Lower lobe of right lung (tissue), 2 donors: ENCODE measurements around the gene ASIC4. TPM values are rescaled to one million over a fixed set of nuclear protein-coding genes. Genes with fewer than 3 reads are reported as not detected.

Experiments used
- ATAC-seq, 2 donors: fragments of 200-7000 bp; cut with Tn5 transposase; one replicate each; pipeline ENCODE4 v1.9.1; 2020 to 2022; ENCODE audit warnings: mild to moderate bottlenecking in 2 of 2, moderate library complexity in 2 of 2
- DNase-seq: peaks from one replicate; pipeline ENCODE4 v3.0.0-alpha.2; 2020
- H3K27ac ChIP-seq: fragments of 200-600 bp; one replicate; pipeline ENCODE4 v1.8.0; 2022
- H3K27me3 ChIP-seq: fragments of 200-600 bp; one replicate; pipeline ENCODE4 v1.8.0; 2022; ENCODE audit warnings: low read depth
- H3K36me3 ChIP-seq: fragments of 200-600 bp; one replicate; pipeline ENCODE4 v1.8.0; 2022; ENCODE audit warnings: mild to moderate bottlenecking
- H3K4me1 ChIP-seq: fragments of 200-600 bp; one replicate; pipeline ENCODE4 v1.8.0; 2022
- H3K4me3 ChIP-seq: fragments of 200-600 bp; one replicate; pipeline ENCODE4 v1.8.0; 2022; ENCODE audit warnings: mild to moderate bottlenecking
- H3K9me3 ChIP-seq: fragments of 200-600 bp; one replicate; pipeline ENCODE4 v1.8.0; 2022
- CTCF ChIP-seq: fragments of 200-600 bp; IDR thresholded peaks from one replicate; pipeline ENCODE4 v1.8.0; 2022; ENCODE audit warnings: antibody characterized with exemption, mild to moderate bottlenecking
- intact Hi-C: fragments of 100-400 bp; cut with DNase I; formaldehyde crosslinking; loops from one replicate; pipeline ENCODE4 v1.11.0; 2022
- total RNA-seq: library from RNA; stranded (reverse); fragmentation: NEBNext Ultra II Directional; extraction: Animal tissue kit (Norgen Biotek cat#: 25700); gene quantifications from one replicate; pipeline ENCODE4 v1.2.1, GENCODE V29; 2021
- donor health status: DM: no; HTN: yes; CAD: no; lungs with severe emphysema.

Gene ASIC4
- total RNA-seq, 1 donor from 2014 or later, result 0.53 TPM

DNA sequence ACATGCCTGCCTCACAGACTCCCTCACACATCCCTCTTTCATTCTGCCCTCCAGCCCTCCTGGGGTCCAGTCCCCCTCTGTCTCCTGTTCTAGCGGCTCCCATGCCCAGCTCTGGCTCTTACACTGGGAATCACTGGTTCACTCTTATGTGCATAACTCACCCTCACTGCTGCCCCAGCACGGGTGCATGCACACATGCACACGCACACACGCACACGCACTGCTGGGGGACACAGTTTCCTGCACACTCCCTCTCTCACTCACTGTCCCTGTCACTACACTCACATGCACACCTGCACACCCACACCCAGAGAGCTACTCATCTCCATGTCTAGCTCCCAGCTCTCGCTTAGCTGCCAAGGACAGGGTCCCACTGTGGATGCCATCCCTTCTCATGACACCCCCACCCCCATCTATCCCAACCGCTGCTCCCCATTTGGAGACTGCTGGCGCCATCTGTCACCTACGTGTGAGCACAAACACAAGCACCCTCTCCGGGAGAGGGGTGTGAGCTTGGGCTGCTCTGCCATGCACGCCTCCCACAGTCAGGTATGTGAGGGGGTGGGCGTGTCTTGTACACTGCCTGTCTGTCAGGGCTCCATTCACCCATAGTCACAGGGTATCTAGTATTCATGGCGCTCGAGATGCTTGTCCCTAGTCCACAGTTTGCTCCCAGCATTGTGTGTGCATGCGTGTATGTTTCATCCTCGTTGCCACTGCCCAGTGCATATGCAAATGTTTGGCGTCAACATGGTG lies 1.8 kb downstream of the ASIC4 start:
- no peak for TF ChIP-seq CTCF
- intact Hi-C loops, result no loop called here

DNA sequence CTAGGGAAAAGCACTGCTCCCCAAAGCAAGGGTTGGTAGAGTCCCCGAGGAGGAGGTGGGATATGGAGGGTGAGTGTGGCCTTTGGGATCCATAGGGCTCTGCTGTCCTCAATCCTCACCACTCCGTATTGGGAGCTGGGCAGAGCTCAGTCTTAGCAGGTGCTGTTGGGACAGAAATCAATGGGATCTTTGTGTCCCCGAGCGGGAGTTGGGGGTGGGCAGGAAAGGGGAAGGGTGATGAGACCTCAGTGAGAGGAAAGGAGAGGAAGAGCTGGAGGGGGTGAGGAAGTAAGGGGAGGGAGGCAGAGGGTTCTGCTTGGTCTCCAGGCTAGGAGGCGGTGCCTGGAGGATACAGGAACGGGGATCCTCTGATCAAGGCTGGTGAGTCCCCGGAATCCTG lies 2.6 kb downstream of the ASIC4 start:
- no peaks in the 10 kb centered on the region for H3K9me3 ChIP-seq
- ATAC-seq (no peak), DNase-seq (no peak)
- no peaks in the 10 kb centered on the region for H3K36me3 ChIP-seq
- H3K27ac ChIP-seq, result no peak overlapping the region
- intact Hi-C loops, result no loop called here
- TF ChIP-seq CTCF, result no peak
- H3K27me3 ChIP-seq, result peaks cover 81% of the 10 kb centered on the region
- H3K4me1 ChIP-seq, result no peaks in the 10 kb centered on the region
- H3K4me3 ChIP-seq, result no peak overlapping the region

More for the DNA sequence above, 1.8 kb downstream of the ASIC4 start:
- no peak for DNase-seq
- ATAC-seq, result no peak
- Histone ChIP-seq H3K36me3 (no peaks in the 10 kb centered on the region), H3K27ac (no peak overlapping the region), H3K9me3 (no peaks in the 10 kb centered on the region), H3K4me3 (no peak overlapping the region), H3K4me1 (no peaks in the 10 kb centered on the region), H3K27me3 (peaks cover 83% of the 10 kb centered on the region)

DNA sequence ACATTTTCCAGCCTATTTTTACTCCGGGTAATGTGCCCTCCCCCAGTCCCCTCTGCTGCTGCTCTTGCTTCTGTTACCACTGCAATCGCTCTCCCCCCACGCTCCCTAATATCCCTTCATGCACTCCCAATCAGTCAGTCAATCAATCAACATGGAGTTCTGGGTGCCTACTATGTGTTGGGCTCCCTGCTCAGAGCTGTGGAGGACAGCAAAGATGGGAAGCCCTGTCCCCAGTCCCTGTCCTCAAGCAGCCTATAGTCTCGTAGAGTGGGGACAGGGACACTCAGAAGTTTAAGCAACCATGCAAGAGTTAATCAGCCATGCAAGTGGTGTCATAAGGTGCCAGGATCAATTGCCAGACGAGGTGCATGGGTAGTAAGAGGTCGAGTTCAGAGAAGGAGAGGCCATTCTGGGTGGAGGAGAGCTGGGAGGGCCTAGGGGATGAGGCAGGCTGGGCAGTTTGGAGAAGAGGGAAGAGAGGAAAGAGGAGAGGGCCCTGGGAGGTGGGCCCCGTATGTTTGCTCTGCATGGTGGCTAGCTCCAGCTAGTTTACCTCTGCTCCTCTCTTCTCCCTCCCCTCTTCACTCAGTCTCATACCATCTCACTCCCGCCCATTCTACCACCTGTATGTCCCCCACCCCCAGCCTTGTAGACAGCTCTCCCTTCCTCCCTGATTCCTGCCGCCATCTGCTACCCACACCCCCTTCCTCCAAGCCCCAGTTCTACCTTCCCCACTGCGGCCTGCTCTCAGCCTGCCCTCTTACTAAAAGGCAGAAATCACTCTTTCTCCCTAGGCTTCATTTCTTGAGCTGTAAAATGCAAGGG lies 3.9 kb downstream of the ASIC4 start:
- no peaks in the 10 kb centered on the region for H3K36me3 ChIP-seq
- H3K4me1 ChIP-seq, result peaks cover 4% of the 10 kb centered on the region
- TF ChIP-seq CTCF, result no peak
- intact Hi-C loops, result no loop called here
- ATAC-seq, result no peak
- peaks cover 81% of the 10 kb centered on the region for H3K27me3 ChIP-seq
- no peak overlapping the region for H3K27ac ChIP-seq
- no peak for DNase-seq
- H3K9me3 ChIP-seq, result no peaks in the 10 kb centered on the region
- H3K4me3 ChIP-seq, result no peak overlapping the region

DNA sequence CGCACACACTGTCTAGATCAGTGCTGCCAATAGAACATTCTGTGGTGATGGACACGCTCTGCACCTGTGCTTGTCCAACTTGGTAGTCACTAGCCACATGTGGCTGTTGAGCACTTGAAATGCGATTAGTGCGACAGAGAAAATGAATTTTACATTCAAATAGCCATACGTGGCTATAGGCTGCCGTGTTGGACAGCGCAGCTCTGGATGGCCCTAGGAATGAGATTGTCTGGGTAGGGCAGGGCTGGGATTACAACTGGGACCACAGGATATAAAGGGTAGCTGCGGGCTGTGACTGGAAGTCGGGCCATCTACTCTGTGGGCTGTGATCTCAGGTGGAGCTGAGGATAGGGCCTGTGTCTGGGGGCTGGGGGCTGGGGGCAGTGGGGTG lies 5.2 kb downstream of the ASIC4 start:
- Histone ChIP-seq H3K27ac (no peak overlapping the region), H3K9me3 (no peaks in the 10 kb centered on the region), H3K4me3 (no peak overlapping the region), H3K27me3 (peaks cover 81% of the 10 kb centered on the region), H3K36me3 (no peaks in the 10 kb centered on the region), H3K4me1 (peaks cover 5% of the 10 kb centered on the region)
- DNase-seq (no peak), ATAC-seq (no peak)
- intact Hi-C loops, result no loop called here
- no peak for TF ChIP-seq CTCF

DNA sequence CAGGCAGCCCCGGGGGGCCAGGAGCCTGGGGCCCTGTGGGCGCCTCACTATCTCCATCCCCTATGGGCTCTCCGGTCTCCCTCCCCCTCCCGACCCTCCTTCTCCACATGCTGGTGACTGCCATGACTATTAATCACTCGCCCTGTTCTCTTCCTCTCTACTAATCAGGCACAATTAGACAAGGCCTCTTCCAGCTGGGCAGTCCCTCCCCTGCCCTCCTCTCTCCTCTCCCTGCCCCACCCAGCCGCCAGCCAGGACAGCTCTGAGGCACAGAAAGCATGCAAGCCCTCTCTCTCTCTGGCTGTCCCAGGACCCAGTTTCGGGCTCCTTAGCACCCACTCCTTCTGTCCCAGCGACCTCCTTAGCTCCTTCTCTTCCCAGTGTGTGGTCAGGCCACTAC lies 5.8 kb downstream of the ASIC4 start:
- no peaks in the 10 kb centered on the region for H3K36me3 ChIP-seq
- H3K4me1 ChIP-seq, result peaks cover 5% of the 10 kb centered on the region
- TF ChIP-seq CTCF, result no peak
- no peak overlapping the region for H3K4me3 ChIP-seq
- DNase-seq (no peak), ATAC-seq (no peak)
- H3K27me3 ChIP-seq, result peaks cover 81% of the 10 kb centered on the region
- H3K9me3 ChIP-seq, result no peaks in the 10 kb centered on the region
- no peak overlapping the region for H3K27ac ChIP-seq
- intact Hi-C loops, result no loop called here
